Transverse colon (tissue), 4 donors: ENCODE data around the gene CGNL1. TPM values are rescaled to one million over a fixed set of nuclear protein-coding genes. Genes with fewer than 3 reads are reported as not detected.
A peak's percentile ranks its signal among the peaks of the same experiment; 100 is the strongest.

Experiments used
- DNase-seq: peaks from one replicate; pipeline ENCODE4 v3.0.0-alpha.2; 2019
- H3K27ac ChIP-seq, 4 donors: fragments of 200-600 bp; sonication (generic); 2 replicates each; pipeline ENCODE4 v1.5.1; 2016 to 2018; ENCODE audit warnings: inconsistent platforms in 4 of 4
- H3K27me3 ChIP-seq: fragments of 200-600 bp; sonication (generic); 2 replicates; pipeline ENCODE4 v1.5.1; 2017; ENCODE audit warnings: inconsistent platforms
- H3K36me3 ChIP-seq, 4 donors: fragments of 200-600 bp; sonication (generic); 2 replicates each; pipeline ENCODE4 v1.5.1; 2017 to 2019; ENCODE audit warnings: inconsistent platforms in 4 of 4
- H3K4me1 ChIP-seq, 4 donors: fragments of 200-600 bp; sonication (generic); 2 replicates each; pipeline ENCODE4 v1.5.1; 2017 to 2020; ENCODE audit warnings: inconsistent platforms in 4 of 4
- H3K4me3 ChIP-seq, 4 donors: fragments of 200-600 bp; sonication (generic); 1 replicate in 1 of 4; 2 replicates in 3 of 4; pipeline versions ENCODE4 v1.5.1 to v1.6.1; 2017 to 2019; ENCODE audit warnings: inconsistent platforms in 4 of 4
- H3K9me3 ChIP-seq, 2 donors: fragments of 200-600 bp; sonication (generic); 2 replicates each; pipeline ENCODE4 v1.5.1; 2017 to 2019; ENCODE audit warnings: inconsistent platforms in 2 of 2
- EP300 ChIP-seq: sonication (generic); formaldehyde crosslinking; IDR thresholded peaks from one replicate; pipeline ENCODE4 v1.6.1; 2017; ENCODE audit warnings: antibody characterized with exemption, low read depth
- POLR2A ChIP-seq: fragments of 450-650 bp; IDR thresholded peaks from one replicate; pipeline ENCODE4 v1.6.1; 2016; ENCODE audit warnings: antibody characterized with exemption, mild to moderate bottlenecking, moderate library complexity
- POLR2AphosphoS5 ChIP-seq, 3 donors: sonication (generic); formaldehyde crosslinking; IDR thresholded peaks; one replicate each; pipeline ENCODE4 v1.6.1; 2016; ENCODE audit warnings: antibody characterized with exemption in 3 of 3
- WGBS, 2 donors: methylation state at CpG; one replicate each; pipeline ENCODE4 v1.1.5; 2018; ENCODE audit warnings: low coverage in 1 of 2; 5-methylcytosine and 5-hydroxymethylcytosine counted together
- in situ Hi-C, 4 donors: fragments of 200-750 bp; cut with MboI; loops; one replicate each; pipeline versions ENCODE4 v1.15.0 to v1.15.1; 2017; ENCODE audit warnings: low sequenced_read_pairs in 3 of 4, low pct_ligation_motif_present in 1 of 4, low pct_unique_long_range_greater_than_20kb in 1 of 4
- intact Hi-C: fragments of 100-400 bp; cut with DNase I; formaldehyde crosslinking; loops from one replicate; pipeline ENCODE4 v1.15.1; 2023; ENCODE audit warnings: low total_unique reads
- total RNA-seq, 4 donors: library from RNA; depleted of rRNA; stranded (reverse); fragments of >200 nt; gene quantifications; one replicate each; pipeline ENCODE4 v1.1.0, GENCODE V29; 2016
- TF ChIP-seq, protein P1 (sequence below), 5 experiments: fragments of 200-600 bp in 3 of 5; fragments of 450-650 bp in 2 of 5; sonication (generic) in 3 of 5; IDR thresholded peaks; 1 replicate in 2 of 5; 2 replicates in 3 of 5; pipeline ENCODE4 v1.5.1; 2016 to 2017; ENCODE audit warnings: antibody characterized with exemption in 5 of 5, inconsistent platforms in 3 of 5, mild to moderate bottlenecking in 2 of 5, moderate library complexity in 1 of 5

CGNL1 gene
- total RNA-seq, 4 donors from 2014 or later = 1.1 to 2.2 (median 1.8) TPM

DNA sequence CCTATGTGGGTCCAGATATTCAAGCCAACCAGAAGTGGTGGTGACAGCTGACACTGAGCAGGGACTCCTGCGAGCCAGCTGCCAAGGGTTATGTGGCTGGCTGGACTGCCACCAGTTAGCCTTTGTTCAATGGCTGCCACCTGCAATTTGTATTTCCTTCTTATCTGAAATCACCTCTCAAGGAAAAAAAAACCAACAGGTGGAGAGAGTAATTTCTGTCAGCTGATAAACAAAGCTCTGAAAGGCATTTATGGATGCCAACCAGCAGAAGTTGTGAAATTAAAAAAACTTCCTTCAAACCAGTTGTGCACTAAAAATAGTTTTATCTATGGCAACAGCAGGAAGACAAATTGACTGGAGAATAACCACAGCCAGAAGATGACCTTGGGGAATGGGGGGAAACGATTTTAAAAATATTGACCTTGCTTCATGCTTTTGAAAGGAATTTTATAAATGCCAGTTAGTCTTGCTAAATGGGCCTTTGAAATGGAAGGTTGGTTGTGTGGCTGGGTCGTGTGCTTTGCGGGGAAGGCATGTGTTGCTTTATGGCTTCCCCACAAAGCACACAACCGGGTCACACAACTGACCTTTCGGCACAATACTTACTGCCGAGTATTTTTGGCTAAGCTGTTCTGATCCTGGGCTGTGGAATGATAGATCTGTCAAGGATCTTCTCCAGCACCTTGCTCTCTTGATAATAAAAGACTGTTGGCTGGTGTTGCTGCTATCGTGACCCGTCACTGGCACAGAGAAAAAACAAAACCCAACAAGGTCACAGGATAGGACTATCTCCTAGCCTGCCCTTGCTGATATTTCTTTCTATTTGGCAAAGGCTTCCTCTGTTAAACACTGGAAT lies 218.9 kb downstream of the CGNL1 start:
- H3K36me3 ChIP-seq = no peaks in the 10 kb centered on the region
- intact Hi-C loops = no loop called here
- H3K9me3 ChIP-seq = no peaks in the 10 kb centered on the region
- H3K27me3 ChIP-seq = no peaks in the 10 kb centered on the region
- in situ Hi-C loops = no loop called here
- peak overlapping the region; percentile 49 to 64 (median 57) for H3K27ac ChIP-seq
- H3K4me1 ChIP-seq = peaks cover 14 to 53% (median 25%) of the 10 kb centered on the region in 4 donors
- TF ChIP-seq EP300 (no peak), POLR2AphosphoS5 (IDR thresholded peaks at IDR 0.05) (peak in 2 of 3 donors; percentile 49 to 54), POLR2A (no peak)
- TF ChIP-seq, protein P1, sequence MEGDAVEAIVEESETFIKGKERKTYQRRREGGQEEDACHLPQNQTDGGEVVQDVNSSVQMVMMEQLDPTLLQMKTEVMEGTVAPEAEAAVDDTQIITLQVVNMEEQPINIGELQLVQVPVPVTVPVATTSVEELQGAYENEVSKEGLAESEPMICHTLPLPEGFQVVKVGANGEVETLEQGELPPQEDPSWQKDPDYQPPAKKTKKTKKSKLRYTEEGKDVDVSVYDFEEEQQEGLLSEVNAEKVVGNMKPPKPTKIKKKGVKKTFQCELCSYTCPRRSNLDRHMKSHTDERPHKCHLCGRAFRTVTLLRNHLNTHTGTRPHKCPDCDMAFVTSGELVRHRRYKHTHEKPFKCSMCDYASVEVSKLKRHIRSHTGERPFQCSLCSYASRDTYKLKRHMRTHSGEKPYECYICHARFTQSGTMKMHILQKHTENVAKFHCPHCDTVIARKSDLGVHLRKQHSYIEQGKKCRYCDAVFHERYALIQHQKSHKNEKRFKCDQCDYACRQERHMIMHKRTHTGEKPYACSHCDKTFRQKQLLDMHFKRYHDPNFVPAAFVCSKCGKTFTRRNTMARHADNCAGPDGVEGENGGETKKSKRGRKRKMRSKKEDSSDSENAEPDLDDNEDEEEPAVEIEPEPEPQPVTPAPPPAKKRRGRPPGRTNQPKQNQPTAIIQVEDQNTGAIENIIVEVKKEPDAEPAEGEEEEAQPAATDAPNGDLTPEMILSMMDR (IDR thresholded peaks at IDR 0.05) = no peak
- 52 to 65% methylated on average over 9 of the region's 9 CpGs for WGBS, 2 donors
- DNase-seq = no peak
- H3K4me3 ChIP-seq = no peak overlapping the region

GRCh38 chr15:57596301-57596855 lies 220.1 kb downstream of the CGNL1 start:
- intact Hi-C loops (no loop called here), in situ Hi-C loops (no loop called here)
- Histone ChIP-seq H3K36me3 (no peaks in the 10 kb centered on the region), H3K4me3 (no peak overlapping the region), H3K9me3 (no peaks in the 10 kb centered on the region), H3K4me1 (peaks cover 11 to 50% (median 23%) of the 10 kb centered on the region in 4 donors), H3K27ac (peak overlapping the region in 3 of 4 donors; percentile 11 to 61 (median 44)), H3K27me3 (no peaks in the 10 kb centered on the region)
- DNase-seq = no peak
- TF ChIP-seq POLR2A (no peak), EP300 (no peak), POLR2AphosphoS5 (IDR thresholded peaks at IDR 0.05) (no peak)
- TF ChIP-seq, protein P1 (IDR thresholded peaks at IDR 0.05) = no peak
- WGBS, 2 donors = 85 to 86% methylated on average over 8 of the region's 8 CpGs

DNA sequence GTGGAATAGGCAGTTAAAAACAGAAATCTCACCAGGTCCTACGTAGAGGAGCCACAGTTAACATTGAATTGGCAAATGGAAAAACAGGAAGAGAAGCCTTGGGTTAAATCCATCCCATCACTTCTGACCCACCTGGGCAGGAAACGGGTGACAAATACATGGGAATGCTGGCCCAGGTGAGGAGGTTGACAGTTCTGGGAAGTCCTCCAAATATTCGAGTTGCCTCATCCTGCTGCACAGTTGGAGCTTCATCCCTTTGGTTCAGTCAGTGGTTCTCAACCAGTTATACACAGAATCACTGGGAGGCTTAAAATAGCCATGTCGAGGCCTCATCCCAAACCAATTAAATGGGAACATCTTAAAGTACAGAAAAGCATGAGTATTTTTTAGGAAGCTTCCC lies 220.7 kb downstream of the CGNL1 start:
- Histone ChIP-seq H3K4me1 (peaks cover 9 to 47% (median 21%) of the 10 kb centered on the region in 4 donors), H3K36me3 (no peaks in the 10 kb centered on the region), H3K4me3 (no peak overlapping the region), H3K27ac (peak overlapping the region in 3 of 4 donors; percentile 11 to 61 (median 44)), H3K27me3 (no peaks in the 10 kb centered on the region), H3K9me3 (no peaks in the 10 kb centered on the region)
- 68% methylated on average over 4 of the region's 4 CpGs; no CpG with 5 or more reads in 1 of the 2 donors for WGBS, 2 donors
- TF ChIP-seq POLR2A (no peak), POLR2AphosphoS5 (IDR thresholded peaks at IDR 0.05) (no peak), EP300 (no peak)
- TF ChIP-seq, protein P1 (IDR thresholded peaks at IDR 0.05) = no peak
- DNase-seq = no peak
- in situ Hi-C loops = no loop called here
- intact Hi-C loops = no loop called here

DNA sequence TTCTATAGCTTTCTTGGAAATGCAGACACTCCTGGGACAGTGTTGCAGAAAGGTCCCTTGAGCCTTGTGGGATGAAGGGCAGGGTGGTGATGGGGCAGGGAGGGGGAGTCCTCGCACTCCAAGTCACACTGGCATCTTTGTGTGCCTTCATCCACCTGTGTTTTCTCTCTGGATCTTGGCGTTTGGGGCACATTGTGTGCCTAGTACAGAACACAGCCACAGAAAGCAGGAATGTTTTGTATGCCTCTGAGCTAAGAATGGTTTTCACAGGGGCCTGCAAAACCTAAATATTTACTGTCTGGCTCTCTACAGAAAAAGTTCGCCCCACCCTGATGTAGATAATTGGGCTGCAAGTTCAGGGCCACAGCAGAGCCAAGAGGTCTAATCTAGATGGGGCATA lies 221.1 kb downstream of the CGNL1 start:
- no peaks in the 10 kb centered on the region for H3K27me3 ChIP-seq
- peaks cover 9 to 43% (median 20%) of the 10 kb centered on the region in 4 donors for H3K4me1 ChIP-seq
- WGBS, 2 donors = 47% methylated on average over 3 of the region's 3 CpGs; no CpG with 5 or more reads in 1 of the 2 donors
- H3K27ac ChIP-seq = peak overlapping the region in 3 of 4 donors; percentile 11 to 44 (median 30)
- H3K36me3 ChIP-seq = no peaks in the 10 kb centered on the region
- DNase-seq = no peak
- intact Hi-C loops (no loop called here), in situ Hi-C loops (no loop called here)
- no peaks in the 10 kb centered on the region for H3K9me3 ChIP-seq
- no peak overlapping the region for H3K4me3 ChIP-seq
- TF ChIP-seq POLR2AphosphoS5 (IDR thresholded peaks at IDR 0.05) (no peak), POLR2A (no peak), EP300 (no peak)
- TF ChIP-seq, protein P1 (IDR thresholded peaks at IDR 0.05) = no peak
